Suprapubic skin (tissue), 4 donors: ENCODE results near the gene RTN4IP1. TPM values are rescaled to one million over a fixed set of nuclear protein-coding genes. Genes with fewer than 3 reads are reported as not detected.

Experiments used
- DNase-seq, 2 donors: peaks; one replicate each; pipeline ENCODE4 v3.0.0-alpha.2; 2019; ENCODE audit warnings: low spot score in 2 of 2
- H3K27ac ChIP-seq: fragments of 200-600 bp; sonication (generic); one replicate; pipeline ENCODE4 v1.5.1; 2019
- H3K27me3 ChIP-seq: fragments of 200-600 bp; sonication (generic); one replicate; pipeline ENCODE4 v1.5.1; 2019
- H3K36me3 ChIP-seq: fragments of 200-600 bp; sonication (generic); one replicate; pipeline ENCODE4 v1.5.1; 2019
- H3K4me1 ChIP-seq: fragments of 200-600 bp; sonication (generic); one replicate; pipeline ENCODE4 v1.5.1; 2019
- H3K4me3 ChIP-seq: fragments of 200-600 bp; sonication (generic); one replicate; pipeline ENCODE4 v1.5.1; 2019; ENCODE audit warnings: mild to moderate bottlenecking
- H3K9me3 ChIP-seq: fragments of 200-600 bp; sonication (generic); one replicate; pipeline ENCODE4 v1.5.1; 2019
- CTCF ChIP-seq, 2 donors: fragments of 200-600 bp in 1 of 2; fragments of 450-650 bp in 1 of 2; sonication (generic) in 1 of 2; IDR thresholded peaks; one replicate each; pipeline ENCODE4 v1.5.1; 2016 to 2019; ENCODE audit warnings: antibody characterized with exemption in 2 of 2, mild to moderate bottlenecking in 1 of 2, moderate library complexity in 1 of 2
- EP300 ChIP-seq: sonication (generic); formaldehyde crosslinking; IDR thresholded peaks from one replicate; pipeline ENCODE4 v1.6.1; 2017; ENCODE audit warnings: antibody characterized with exemption
- POLR2A ChIP-seq, 2 donors: fragments of 450-650 bp; IDR thresholded peaks; one replicate each; pipeline ENCODE4 v1.6.1; 2017; ENCODE audit warnings: antibody characterized with exemption in 2 of 2, mild to moderate bottlenecking in 2 of 2, moderate library complexity in 2 of 2
- POLR2AphosphoS5 ChIP-seq, 3 donors: sonication (generic); formaldehyde crosslinking; IDR thresholded peaks; one replicate each; pipeline ENCODE4 v1.6.1; 2017; ENCODE audit warnings: antibody characterized with exemption in 3 of 3
- WGBS: methylation state at CpG from one replicate; pipeline ENCODE4 v1.1.5; 2018; 5-methylcytosine and 5-hydroxymethylcytosine counted together
- total RNA-seq, 4 donors: library from RNA; depleted of rRNA; stranded (reverse); fragments of >200 nt; gene quantifications; one replicate each; pipeline ENCODE4 v1.1.0, GENCODE V29; 2016

Gene RTN4IP1
- total RNA-seq, 4 donors from 2014 or later, result 1.8 to 5.3 (median 3.3) TPM

GRCh38 chr6:106614592-106615257, 14.6 kb downstream of the RTN4IP1 start:
- no peaks in the 10 kb centered on the region for H3K27me3 ChIP-seq
- no peak for DNase-seq
- no peak overlapping the region for H3K4me3 ChIP-seq
- no peaks in the 10 kb centered on the region for H3K9me3 ChIP-seq
- peaks cover 4% of the 10 kb centered on the region for H3K36me3 ChIP-seq
- no peak overlapping the region for H3K27ac ChIP-seq
- no peaks in the 10 kb centered on the region for H3K4me1 ChIP-seq
- no peak for TF ChIP-seq POLR2AphosphoS5 (IDR thresholded peaks at IDR 0.05)
- no peak for TF ChIP-seq CTCF (IDR thresholded peaks at IDR 0.05)
- no peak for TF ChIP-seq POLR2A (IDR thresholded peaks at IDR 0.05)
- no peak for TF ChIP-seq EP300
- WGBS, result 88% methylated on average over 3 of the region's 3 CpGs

- no peaks in the 10 kb centered on the region for H3K27me3 ChIP-seq
- H3K27ac ChIP-seq, result no peak overlapping the region
- no peak for TF ChIP-seq POLR2AphosphoS5 (IDR thresholded peaks at IDR 0.05)
- no peak for TF ChIP-seq POLR2A (IDR thresholded peaks at IDR 0.05)
- no peak for TF ChIP-seq CTCF (IDR thresholded peaks at IDR 0.05)
- TF ChIP-seq EP300, result no peak
Observed at GRCh38 chr6:106614166-106614565, 15.1 kb downstream of the RTN4IP1 start.

GRCh38 chr6:106613590-106613989, 15.7 kb downstream of the RTN4IP1 start:
- peaks cover 4% of the 10 kb centered on the region for H3K36me3 ChIP-seq
- no peak for DNase-seq
- no peaks in the 10 kb centered on the region for H3K27me3 ChIP-seq
- no peaks in the 10 kb centered on the region for H3K9me3 ChIP-seq
- WGBS, result 94% methylated on average over 1 of the region's 1 CpG
- no peak overlapping the region for H3K4me3 ChIP-seq
- H3K4me1 ChIP-seq, result no peaks in the 10 kb centered on the region
- TF ChIP-seq POLR2AphosphoS5 (IDR thresholded peaks at IDR 0.05) (no peak), POLR2A (IDR thresholded peaks at IDR 0.05) (no peak), EP300 (no peak), CTCF (IDR thresholded peaks at IDR 0.05) (no peak)
- no peak overlapping the region for H3K27ac ChIP-seq

More at GRCh38 chr6:106614166-106614565, 15.1 kb downstream of the RTN4IP1 start:
- WGBS, result 73% methylated on average over 1 of the region's 1 CpG
- no peaks in the 10 kb centered on the region for H3K4me1 ChIP-seq
- DNase-seq, result no peak
- no peak overlapping the region for H3K4me3 ChIP-seq
- peaks cover 4% of the 10 kb centered on the region for H3K36me3 ChIP-seq
- H3K9me3 ChIP-seq, result no peaks in the 10 kb centered on the region

- Histone ChIP-seq H3K9me3 (no peaks in the 10 kb centered on the region), H3K4me1 (no peaks in the 10 kb centered on the region), H3K27me3 (no peaks in the 10 kb centered on the region), H3K27ac (no peak overlapping the region), H3K36me3 (peaks cover 4% of the 10 kb centered on the region), H3K4me3 (no peak overlapping the region)
- DNase-seq, result no peak
- TF ChIP-seq EP300, result no peak
- TF ChIP-seq POLR2AphosphoS5 (IDR thresholded peaks at IDR 0.05), result no peak
- no peak for TF ChIP-seq CTCF (IDR thresholded peaks at IDR 0.05)
- WGBS, result 94% methylated on average over 9 of the region's 9 CpGs
Observed at GRCh38 chr6:106612671-106613416, 16.5 kb downstream of the RTN4IP1 start.

- Histone ChIP-seq H3K36me3 (no peaks in the 10 kb centered on the region), H3K4me3 (no peak overlapping the region), H3K9me3 (no peaks in the 10 kb centered on the region), H3K27me3 (no peaks in the 10 kb centered on the region), H3K4me1 (no peaks in the 10 kb centered on the region), H3K27ac (no peak overlapping the region)
- DNase-seq, result no peak
- TF ChIP-seq CTCF (IDR thresholded peaks at IDR 0.05) (no peak), POLR2A (IDR thresholded peaks at IDR 0.05) (no peak), POLR2AphosphoS5 (IDR thresholded peaks at IDR 0.05) (no peak), EP300 (no peak)
- WGBS, result 93% methylated on average over 2 of the region's 2 CpGs
Observed at GRCh38 chr6:106611030-106611429, 18.3 kb downstream of the RTN4IP1 start.
